H1 (cell line): ENCODE measurements around the gene DSCAM. TPM values are rescaled to one million over a fixed set of nuclear protein-coding genes. Genes with fewer than 3 reads are reported as not detected.

Source experiments
- CTCF ChIA-PET: fragments of 300-600 bp; sonication (Branson Sonifier 250); formaldehyde crosslinking; loops from one replicate; lab custom pipeline; 2021; ENCODE audit not compliant: partially characterized antibody; lab: Charles Lee
- POLR2A ChIA-PET: fragments of 300-600 bp; sonication (Branson Sonifier 250); formaldehyde crosslinking; loops from one replicate; lab custom pipeline; 2021; ENCODE audit warnings: inconsistent platforms; ENCODE audit not compliant: partially characterized antibody; lab: Charles Lee
- DNase-seq, 2 experiments: peaks; one replicate each; pipeline versions ENCODE4 v3.0.0 to v3.0.0-alpha.2; 2010 to 2022; ENCODE audit warnings: low spot score in 2 of 2, low read depth in 1 of 2, mixed read lengths in 1 of 2
- FAIRE-seq: peaks from 2 replicates; lab custom pipeline; 2011; peaks lifted over from hg19 to GRCh38; lab: Jason Lieb, UNC
- H2AFZ ChIP-seq: 2 replicates; pipeline ENCODE4 v1.8.1; 2012; ENCODE audit warnings: low read length, inconsistent platforms
- H2AK5ac ChIP-seq: 2 replicates; pipeline ENCODE4 v1.6.1; 2013; ENCODE audit warnings: low read depth, low read length
- H2BK120ac ChIP-seq: replicated peaks from 2 replicates; pipeline ENCODE3; 2013; ENCODE audit warnings: low read depth, low read length, inconsistent platforms
- H2BK12ac ChIP-seq: 2 replicates; pipeline ENCODE4 v1.6.1; 2013; ENCODE audit warnings: low read depth, low read length
- H2BK15ac ChIP-seq: 2 replicates; pipeline ENCODE4 v1.6.1; 2013; ENCODE audit warnings: low read length
- H2BK20ac ChIP-seq: 2 replicates; pipeline ENCODE4 v1.6.1; 2013; ENCODE audit warnings: low read length
- H2BK5ac ChIP-seq: 2 replicates; pipeline ENCODE4 v1.6.1; 2013; ENCODE audit warnings: low read depth, low read length
- H3K14ac ChIP-seq: 2 replicates; pipeline ENCODE4 v1.6.1; 2013; ENCODE audit warnings: inconsistent platforms; ENCODE audit not compliant: insufficient read length
- H3K18ac ChIP-seq: 2 replicates; pipeline ENCODE4 v1.6.1; 2013; ENCODE audit warnings: low read length; ENCODE audit errors: extremely low read depth
- H3K23ac ChIP-seq: 2 replicates; pipeline ENCODE4 v1.6.1; 2013; ENCODE audit warnings: inconsistent platforms; ENCODE audit not compliant: insufficient read length
- H3K23me2 ChIP-seq: 2 replicates; pipeline ENCODE4 v1.6.1; 2013; ENCODE audit warnings: low read depth, low read length
- H3K27ac ChIP-seq: 2 replicates; pipeline ENCODE4 v1.6.1; 2011; ENCODE audit warnings: low read depth, low read length, inconsistent platforms
- H3K27me3 ChIP-seq, 4 experiments: replicated peaks in 1 of 4; 1 replicate in 1 of 4; 2 replicates in 3 of 4; pipeline versions ENCODE4 v1.6.1 to v1.8.1; 2011 to 2013; ENCODE audit warnings: low read length in 3 of 4, mild to moderate bottlenecking in 3 of 4, inconsistent platforms in 2 of 4, mixed read lengths in 2 of 4, moderate library complexity in 1 of 4; ENCODE audit not compliant: control insufficient read depth in 3 of 4, insufficient read depth in 3 of 4; ENCODE audit errors: extremely low read depth in 1 of 4
- H3K36me3 ChIP-seq, 4 experiments: 2 replicates each; pipeline versions ENCODE4 v1.6.1 to v1.8.1; 2011 to 2013; ENCODE audit warnings: mild to moderate bottlenecking in 4 of 4, low read length in 3 of 4, moderate library complexity in 2 of 4, control low read depth in 1 of 4, inconsistent platforms in 1 of 4; ENCODE audit not compliant: insufficient read depth in 4 of 4, control insufficient read depth in 2 of 4
- H3K4ac ChIP-seq: replicated peaks from 2 replicates; pipeline ENCODE3; 2013; ENCODE audit warnings: low read length, low read depth, mixed read lengths, inconsistent platforms; ENCODE audit not compliant: insufficient read length
- H3K4me1 ChIP-seq, 4 experiments: replicated peaks in 1 of 4; 1 replicate in 1 of 4; 2 replicates in 3 of 4; pipeline versions ENCODE4 v1.6.1 to v1.8.1; 2011 to 2013; ENCODE audit warnings: low read length in 3 of 4, inconsistent platforms in 2 of 4, mixed read lengths in 1 of 4; ENCODE audit not compliant: insufficient read depth in 4 of 4, control insufficient read depth in 3 of 4
- H3K4me2 ChIP-seq, 2 experiments: 2 replicates each; pipeline versions ENCODE4 v1.6.1 to v1.8.1; 2011 to 2013; ENCODE audit warnings: low read depth in 2 of 2, low read length in 2 of 2, control low read depth in 1 of 2, inconsistent platforms in 1 of 2, mild to moderate bottlenecking in 1 of 2; ENCODE audit not compliant: insufficient read depth in 1 of 2
- H3K4me3 ChIP-seq, 4 experiments: fragments of 200-600, 300-600 bp in 1 of 4; sonication (generic), shearing (Covaris generic), sonication (Bioruptor Twin) in 1 of 4; 2 replicates each; pipeline versions ENCODE4 v1.5.1 to v1.8.1; 2011 to 2016; ENCODE audit warnings: low read length in 4 of 4, low read depth in 3 of 4, control low read depth in 2 of 4, inconsistent platforms in 2 of 4, mild to moderate bottlenecking in 2 of 4, mixed read lengths in 1 of 4, moderate library complexity in 1 of 4; ENCODE audit not compliant: insufficient read depth in 2 of 4; ENCODE audit errors: extremely low read depth in 1 of 4
- H3K56ac ChIP-seq: replicated peaks from 2 replicates; pipeline ENCODE3; 2013; ENCODE audit warnings: low read depth, mild to moderate bottlenecking, mixed read lengths, low read length, inconsistent platforms; ENCODE audit not compliant: insufficient read length
- H3K79me1 ChIP-seq: 2 replicates; pipeline ENCODE4 v1.6.1; 2013; ENCODE audit warnings: low read depth, low read length, control low read depth
- H3K79me2 ChIP-seq, 2 experiments: 2 replicates each; pipeline versions ENCODE4 v1.6.1 to v1.8.1; 2012 to 2013; ENCODE audit warnings: low read length in 2 of 2, mild to moderate bottlenecking in 2 of 2, inconsistent platforms in 1 of 2; ENCODE audit not compliant: insufficient read depth in 2 of 2, control insufficient read depth in 1 of 2
- H3K9ac ChIP-seq, 4 experiments: replicated peaks in 1 of 4; 1 replicate in 1 of 4; 2 replicates in 3 of 4; pipeline versions ENCODE4 v1.6.1 to v1.8.1; 2011 to 2013; ENCODE audit warnings: low read depth in 3 of 4, low read length in 3 of 4, control low read depth in 2 of 4, mild to moderate bottlenecking in 2 of 4, moderate library complexity in 2 of 4, inconsistent platforms in 1 of 4; ENCODE audit errors: extremely low read depth in 1 of 4
- H3K9me3 ChIP-seq, 2 experiments: 2 replicates each; pipeline versions ENCODE4 v1.6.1 to v1.8.1; 2012 to 2013; ENCODE audit warnings: mild to moderate bottlenecking in 2 of 2, moderate library complexity in 2 of 2, control low read depth in 1 of 2, inconsistent platforms in 1 of 2, low read depth in 1 of 2, low read length in 1 of 2, mixed read lengths in 1 of 2; ENCODE audit not compliant: insufficient read depth in 2 of 2
- H4K20me1 ChIP-seq, 2 experiments: replicated peaks in 1 of 2; 2 replicates each; pipeline versions ENCODE3 to v1.8.1; 2011 to 2013; ENCODE audit warnings: inconsistent platforms in 2 of 2, low read length in 2 of 2, mild to moderate bottlenecking in 1 of 2; ENCODE audit not compliant: insufficient read depth in 2 of 2, control insufficient read depth in 1 of 2
- H4K5ac ChIP-seq: 2 replicates; pipeline ENCODE4 v1.6.1; 2013; ENCODE audit warnings: low read length, low read depth, mixed read lengths, inconsistent platforms; ENCODE audit not compliant: insufficient read length
- H4K8ac ChIP-seq: 2 replicates; pipeline ENCODE4 v1.8.0; 2013; ENCODE audit warnings: mild to moderate bottlenecking, moderate library complexity, low read length, inconsistent platforms; ENCODE audit not compliant: insufficient read depth; ENCODE audit errors: extremely low read depth
- H4K91ac ChIP-seq: replicated peaks from 2 replicates; pipeline ENCODE3; 2013; ENCODE audit warnings: low read length, mixed read lengths, inconsistent platforms; ENCODE audit not compliant: insufficient read length
- CBX8 ChIP-seq: fragments of 300-800, 300-1000 bp; sonication (generic); IDR thresholded peaks from 2 replicates; pipeline ENCODE4 v1.7.1; 2016; ENCODE audit warnings: low read depth, low read length, borderline replicate concordance
- CEBPB ChIP-seq: IDR thresholded peaks from 2 replicates; pipeline ENCODE4 v1.6.1; 2012; ENCODE audit warnings: low read depth, low read length
- EGR1 ChIP-seq: IDR thresholded peaks from 2 replicates; pipeline ENCODE4 v1.6.1; 2011; ENCODE audit warnings: low read depth, low read length, borderline replicate concordance
- EZH2 ChIP-seq: fragments of 200-600 bp; sonication (generic); IDR thresholded peaks from 2 replicates; pipeline ENCODE4 v1.7.1; 2012; ENCODE audit warnings: low read depth, mild to moderate bottlenecking, moderate library complexity, low read length, inconsistent platforms; ENCODE audit not compliant: severe bottlenecking
- GABPA ChIP-seq: IDR thresholded peaks from 2 replicates; pipeline ENCODE4 v1.6.1; 2011; ENCODE audit warnings: mild to moderate bottlenecking, low read length, moderate library complexity, borderline replicate concordance; ENCODE audit not compliant: insufficient read depth
- NANOG ChIP-seq: IDR thresholded peaks from 2 replicates; pipeline ENCODE4 v1.6.1; 2011; ENCODE audit warnings: low read length, low read depth, mild to moderate bottlenecking, inconsistent platforms; ENCODE audit not compliant: insufficient read depth, poor library complexity, severe bottlenecking
- NRF1 ChIP-seq: IDR thresholded peaks from 2 replicates; pipeline ENCODE4 v1.6.1; 2011; ENCODE audit warnings: mild to moderate bottlenecking, low read depth, low read length, improper control_type of control experiment
- POLR2A ChIP-seq, 2 experiments: IDR thresholded peaks; 1 replicate in 1 of 2; 2 replicates in 1 of 2; pipeline ENCODE4 v1.6.1; 2011; ENCODE audit warnings: low read depth in 2 of 2, low read length in 2 of 2, mild to moderate bottlenecking in 2 of 2; ENCODE audit errors: control extremely low read depth in 1 of 2
- POU5F1 ChIP-seq: IDR thresholded peaks from 2 replicates; pipeline ENCODE4 v1.6.1; 2011; ENCODE audit warnings: low read depth, mild to moderate bottlenecking, low read length, moderate library complexity
- SP1 ChIP-seq: IDR thresholded peaks from 2 replicates; pipeline ENCODE4 v1.6.1; 2011; ENCODE audit warnings: low read depth, low read length
- SP4 ChIP-seq: IDR thresholded peaks from 2 replicates; pipeline ENCODE4 v1.6.1; 2012; ENCODE audit warnings: low read length, inconsistent platforms
- TAF7 ChIP-seq: optimal IDR thresholded peaks from 2 replicates; pipeline ENCODE3; 2011; ENCODE audit warnings: low read depth, mild to moderate bottlenecking, inconsistent platforms, low read length, moderate library complexity, borderline replicate concordance
- TBP ChIP-seq: IDR thresholded peaks from 2 replicates; pipeline ENCODE4 v1.6.1; 2011; ENCODE audit warnings: low read depth, low read length, improper control_type of control experiment
- WGBS, 2 experiments: shearing (Covaris generic) in 1 of 2; methylation state at CpG; one replicate each; pipeline versions ENCODE4 v1.1.6 to v1.1.7; 2013 to 2015; ENCODE audit warnings: low lambda C conversion rate in 2 of 2, mixed read lengths in 2 of 2, inconsistent platforms in 1 of 2, low coverage in 1 of 2, missing lambda C conversion rate in 1 of 2; ENCODE audit not compliant: insufficient replicate concordance in 2 of 2, insufficient coverage in 1 of 2, insufficient read length in 1 of 2; ENCODE audit errors: extremely low coverage in 1 of 2, missing lambda C conversion rate in 1 of 2; 5-methylcytosine and 5-hydroxymethylcytosine counted together
- polyA plus RNA-seq, 7 experiments: library from polyadenylated mRNA; depleted of rRNA in 3 of 7; stranded (reverse) in 5 of 7; unstranded in 2 of 7; fragments of >200 nt in 5 of 7; fragments of 200-250 nt in 2 of 7; gene quantifications; 1 replicate in 5 of 7; 2 replicates in 1 of 7; 4 replicates in 1 of 7; pipeline versions ENCODE4 v1.2.1 to v1.2.3, GENCODE V29; 2011 to 2013; ENCODE audit warnings: missing spikeins in 2 of 7, mixed read lengths in 2 of 7
- total RNA-seq: library from RNA; stranded (reverse); fragmentation: NEBNext Ultra II Directional; extraction: Animal tissue kit (Norgen Biotek cat#: 25700); gene quantifications from 2 replicates; pipeline ENCODE4 v1.2.1, GENCODE V29; 2021
- TF ChIP-seq, protein P1 (sequence below): IDR thresholded peaks from 2 replicates; pipeline ENCODE4 v1.6.1; 2012; ENCODE audit warnings: inconsistent platforms

Gene DSCAM
- total and polyA plus RNA-seq, 2 of the 8 experiments (the other 6 are each of a cell fraction or from before 2014, with no cell fraction given): 0.02 to 0.15 TPM

DNA sequence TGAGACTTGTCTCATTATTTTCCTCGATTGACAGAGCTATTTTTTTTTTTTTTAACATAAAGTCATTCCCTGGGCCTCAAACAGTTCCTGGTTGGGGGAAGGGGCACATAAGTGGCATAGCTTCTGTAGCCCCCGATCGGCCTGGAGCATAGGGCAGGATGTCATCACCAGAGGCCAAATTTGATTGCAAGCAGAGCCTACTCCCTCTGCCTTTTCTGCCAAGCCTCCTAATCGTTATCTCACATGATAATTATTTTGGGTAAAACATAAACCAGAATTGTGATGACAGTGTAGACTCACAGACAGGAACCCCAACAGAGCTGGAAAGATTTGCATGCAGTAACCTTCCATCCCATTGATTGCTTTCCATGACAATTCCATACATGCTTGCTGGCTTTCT lies 574.9 kb downstream of the DSCAM start:
- POLR2A ChIA-PET: no interaction called here
- no peak for FAIRE-seq
- no peak overlapping the region for H3K14ac ChIP-seq
- no peak overlapping the region for H2BK5ac ChIP-seq
- no peak for DNase-seq
- H2BK12ac ChIP-seq: no peak overlapping the region
- no peaks in the 10 kb centered on the region for H3K27me3 ChIP-seq
- 91% methylated on average over 2 of the region's 4 CpGs; no CpG with 5 or more reads in 1 of the 2 experiments for WGBS, 2 experiments
- H2AK5ac ChIP-seq: no peak overlapping the region
- no peak overlapping the region for H2BK120ac ChIP-seq
- H3K27ac ChIP-seq: no peak overlapping the region
- no peaks in the 10 kb centered on the region for H3K79me2 ChIP-seq
- no peak overlapping the region for H3K4ac ChIP-seq
- no peaks in the 10 kb centered on the region for H4K20me1 ChIP-seq
- no peak overlapping the region for H3K18ac ChIP-seq
- no peak overlapping the region for H3K56ac ChIP-seq
- no peaks in the 10 kb centered on the region for H3K36me3 ChIP-seq
- CTCF ChIA-PET: interaction anchor here (0.7 kb wide), 1 partner anchor 109 kb away, joined by 3 read pairs; no protein-coding TSS in a partner anchor
- no peak overlapping the region for H4K5ac ChIP-seq
- no peaks in the 10 kb centered on the region for H3K23me2 ChIP-seq
- no peak overlapping the region for H2BK15ac ChIP-seq
- no peaks in the 10 kb centered on the region for H3K9me3 ChIP-seq
- H2AFZ ChIP-seq: no peak overlapping the region
- TF ChIP-seq SP1: no peak
- TF ChIP-seq TBP: no peak
- TF ChIP-seq CEBPB: no peak
- no peak for TF ChIP-seq EGR1
- TF ChIP-seq NRF1: no peak
- TF ChIP-seq GABPA: no peak
- TF ChIP-seq CBX8: no peak
- TF ChIP-seq POLR2A (IDR thresholded peaks at IDR 0.05; ENCODE audit: control extremely low read depth in 1 of 2, low read depth in 2 of 2, low read length in 2 of 2): no peak
- no peak for TF ChIP-seq NANOG
- no peak for TF ChIP-seq SP4
- TF ChIP-seq, protein P1, sequence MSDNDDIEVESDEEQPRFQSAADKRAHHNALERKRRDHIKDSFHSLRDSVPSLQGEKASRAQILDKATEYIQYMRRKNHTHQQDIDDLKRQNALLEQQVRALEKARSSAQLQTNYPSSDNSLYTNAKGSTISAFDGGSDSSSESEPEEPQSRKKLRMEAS: no peak
- TF ChIP-seq TAF7: no peak
- TF ChIP-seq EZH2: no peak
- no peak for TF ChIP-seq POU5F1
- no peak overlapping the region for H3K23ac ChIP-seq
- no peak overlapping the region for H3K9ac ChIP-seq
- no peak overlapping the region for H4K91ac ChIP-seq
- no peak overlapping the region for H3K4me2 ChIP-seq
- peaks cover 0 to 10% (median 7%) of the 10 kb centered on the region in 4 experiments; a peak in 3 of 7 replicates for H3K4me1 ChIP-seq
- H3K4me3 ChIP-seq: no peak overlapping the region
- H2BK20ac ChIP-seq: no peak overlapping the region
- no peak overlapping the region for H4K8ac ChIP-seq
- no peaks in the 10 kb centered on the region for H3K79me1 ChIP-seq
